Measurements from ENCODE around the gene ZNF785. TPM values are rescaled to one million over a fixed set of nuclear protein-coding genes. Genes with fewer than 3 reads are reported as not detected.
A peak's percentile ranks its signal among the peaks of the same experiment; 100 is the strongest.

ZNF785 gene
- total and polyA plus RNA-seq, 7 experiments from 2014 or later: 2.6 to 37.1 (median 15.6) TPM

- ChIA-PET POLR2A (interaction anchor here (1.7 kb wide), 1 partner anchor 25 kb away, joined by 5 read pairs; no protein-coding TSS in a partner anchor), CTCF (no interaction called here)
- no peak overlapping the region for H3K4me3 ChIP-seq (ENCODE audit: low read length)
- Mint-ChIP-seq H3K27ac (peak overlapping the region in 1 of 9 donors; percentile 41), H3K27me3 (peaks cover 0 to 30% (median 0%) of the 10 kb centered on the region in 5 donors), H3K36me3 (no peaks in the 10 kb centered on the region), H3K9me3 (no peaks in the 10 kb centered on the region), H3K4me1 (peaks cover 2 to 11% (median 3%) of the 10 kb centered on the region in 7 donors), H3K4me3 (no peak overlapping the region)
- H3K27me3 ChIP-seq (ENCODE audit: control insufficient read depth in 2 of 2, insufficient read depth in 2 of 2, low read length in 2 of 2): no peaks in the 10 kb centered on the region
- H3K36me3 ChIP-seq (ENCODE audit: control insufficient read depth in 2 of 3, insufficient read depth in 3 of 3, low read length in 3 of 3): no peaks in the 10 kb centered on the region
- no peak overlapping the region for H3K27ac ChIP-seq (ENCODE audit: low read depth, low read length)
- H3K9me3 ChIP-seq (ENCODE audit: control insufficient read depth in 2 of 3, low read length in 3 of 3): no peaks in the 10 kb centered on the region
- H3K4me1 ChIP-seq (ENCODE audit: control insufficient read depth in 2 of 2, insufficient read depth in 2 of 2, low read length in 2 of 2): no peaks in the 10 kb centered on the region
- ATAC-seq (no peak), DNase-seq (no peak)
- intact Hi-C loops (cut with micrococcal nuclease): no loop called here
Measured at GRCh38 chr16:30623536-30624283, 38.2 kb upstream of the ZNF785 start.

GRCh38 chr16:30622455-30623032, 37.0 kb upstream of the ZNF785 start:
- Mint-ChIP-seq H3K9me3 (no peaks in the 10 kb centered on the region), H3K27ac (no peak overlapping the region), H3K4me3 (no peak overlapping the region), H3K4me1 (peaks cover 0 to 12% (median 0%) of the 10 kb centered on the region in 7 donors), H3K27me3 (peaks cover 0 to 31% (median 0%) of the 10 kb centered on the region in 5 donors), H3K36me3 (no peaks in the 10 kb centered on the region)
- ATAC-seq: no peak
- no peaks in the 10 kb centered on the region for H3K9me3 ChIP-seq (ENCODE audit: control insufficient read depth in 2 of 3, low read length in 3 of 3)
- no peak for DNase-seq
- H3K36me3 ChIP-seq (ENCODE audit: control insufficient read depth in 2 of 3, insufficient read depth in 3 of 3, low read length in 3 of 3): no peaks in the 10 kb centered on the region
- no peak overlapping the region for H3K4me3 ChIP-seq (ENCODE audit: low read length)
- H3K27ac ChIP-seq (ENCODE audit: low read depth, low read length): no peak overlapping the region
- intact Hi-C loops (cut with micrococcal nuclease): no loop called here
- CTCF ChIA-PET: no interaction called here
- H3K4me1 ChIP-seq (ENCODE audit: control insufficient read depth in 2 of 2, insufficient read depth in 2 of 2, low read length in 2 of 2): no peaks in the 10 kb centered on the region
- POLR2A ChIA-PET: interaction anchor here (0.6 to 1.7 kb wide), 3 partner anchors 24 to 50 kb away, joined by 4 to 6 read pairs (median 5); no protein-coding TSS in a partner anchor
- no peaks in the 10 kb centered on the region for H3K27me3 ChIP-seq (ENCODE audit: control insufficient read depth in 2 of 2, insufficient read depth in 2 of 2, low read length in 2 of 2)

DNA sequence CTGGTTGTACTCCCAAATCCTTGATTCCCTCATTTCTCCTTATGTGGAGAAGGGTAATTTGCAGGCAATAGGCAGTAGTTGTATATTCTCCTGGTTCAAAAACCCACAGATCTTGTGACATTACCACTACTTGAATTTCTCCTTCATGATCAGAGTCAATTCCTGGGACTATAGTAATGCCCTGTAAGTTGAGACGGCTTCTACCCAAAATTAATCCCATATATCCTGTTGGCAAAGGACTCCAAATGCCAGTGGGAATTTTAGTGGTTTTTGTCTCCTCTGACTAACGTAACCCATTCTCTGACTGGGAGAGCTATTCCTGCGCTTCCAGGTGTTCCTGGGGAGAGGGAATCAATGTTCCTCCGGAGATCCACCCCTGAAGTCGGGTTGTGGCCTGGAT, 36.3 kb upstream of the ZNF785 start:
- Histone ChIP-seq H3K36me3 (ENCODE audit: control insufficient read depth in 2 of 3, insufficient read depth in 3 of 3, low read length in 3 of 3) (no peaks in the 10 kb centered on the region), H3K9me3 (ENCODE audit: control insufficient read depth in 2 of 3, low read length in 3 of 3) (no peaks in the 10 kb centered on the region), H3K27ac (ENCODE audit: low read depth, low read length) (no peak overlapping the region), H3K27me3 (ENCODE audit: control insufficient read depth in 2 of 2, insufficient read depth in 2 of 2, low read length in 2 of 2) (no peaks in the 10 kb centered on the region), H3K4me3 (ENCODE audit: low read length) (no peak overlapping the region), H3K4me1 (ENCODE audit: control insufficient read depth in 2 of 2, insufficient read depth in 2 of 2, low read length in 2 of 2) (no peaks in the 10 kb centered on the region)
- Mint-ChIP-seq H3K27me3 (peaks cover 0 to 31% (median 0%) of the 10 kb centered on the region in 5 donors), H3K9me3 (no peaks in the 10 kb centered on the region), H3K4me1 (peaks cover 0 to 12% (median 0%) of the 10 kb centered on the region in 7 donors), H3K4me3 (no peak overlapping the region), H3K36me3 (no peaks in the 10 kb centered on the region), H3K27ac (no peak overlapping the region)
- intact Hi-C loops (cut with micrococcal nuclease): no loop called here
- ATAC-seq: no peak
- CTCF ChIA-PET: interaction anchor here (0.9 to 1.0 kb wide), 2 partner anchors 13 to 32 kb away, joined by 3 read pairs; no protein-coding TSS in a partner anchor
- POLR2A ChIA-PET: interaction anchor here (1.2 to 1.7 kb wide), 2 partner anchors 23 to 51 kb away, joined by 5 to 6 read pairs; no protein-coding TSS in a partner anchor
- DNase-seq: no peak

GRCh38 chr16:30620169-30620568, 34.7 kb upstream of the ZNF785 start:
- DNase-seq (no peak), ATAC-seq (no peak)
- Histone ChIP-seq H3K4me3 (ENCODE audit: low read length) (no peak overlapping the region), H3K27ac (ENCODE audit: low read depth, low read length) (no peak overlapping the region), H3K36me3 (ENCODE audit: control insufficient read depth in 2 of 3, insufficient read depth in 3 of 3, low read length in 3 of 3) (no peaks in the 10 kb centered on the region), H3K4me1 (ENCODE audit: control insufficient read depth in 2 of 2, insufficient read depth in 2 of 2, low read length in 2 of 2) (no peaks in the 10 kb centered on the region), H3K9me3 (ENCODE audit: control insufficient read depth in 2 of 3, low read length in 3 of 3) (no peaks in the 10 kb centered on the region), H3K27me3 (ENCODE audit: control insufficient read depth in 2 of 2, insufficient read depth in 2 of 2, low read length in 2 of 2) (no peaks in the 10 kb centered on the region)
- intact Hi-C loops (cut with micrococcal nuclease): no loop called here
- ChIA-PET POLR2A (interaction anchor here (0.9 to 1.2 kb wide), 2 partner anchors 8 to 16 kb away, joined by 3 read pairs; no protein-coding TSS in a partner anchor), CTCF (interaction anchor here (0.7 kb wide), 1 partner anchor 9 kb away, joined by 3 read pairs; no protein-coding TSS in a partner anchor)
- Mint-ChIP-seq H3K36me3 (no peaks in the 10 kb centered on the region), H3K27ac (no peak overlapping the region), H3K27me3 (peaks cover 0 to 33% (median 0%) of the 10 kb centered on the region in 5 donors), H3K9me3 (no peaks in the 10 kb centered on the region), H3K4me1 (peaks cover 0 to 16% (median 0%) of the 10 kb centered on the region in 7 donors), H3K4me3 (no peak overlapping the region)

DNA sequence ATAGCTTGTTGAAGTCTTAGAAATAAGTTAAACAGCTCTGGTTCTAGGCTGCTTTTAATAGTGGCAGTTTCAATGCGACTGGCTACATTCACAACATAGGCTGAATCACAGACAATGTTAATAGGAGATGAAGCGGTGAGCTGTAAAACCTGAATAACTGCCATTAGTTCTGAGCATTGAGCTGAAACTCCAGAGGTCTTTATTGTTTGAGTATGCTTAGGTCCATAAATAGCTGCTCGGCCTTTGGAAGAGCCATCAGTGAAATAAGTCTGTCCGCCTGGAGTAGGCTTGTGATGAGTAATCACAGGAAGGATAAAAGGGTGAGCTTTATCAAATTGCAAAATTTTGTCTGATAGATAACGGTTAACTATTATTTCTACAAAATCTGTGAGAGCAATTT, 34.1 kb upstream of the ZNF785 start:
- no peak overlapping the region for H3K4me3 Mint-ChIP-seq
- Histone ChIP-seq H3K4me3 (ENCODE audit: low read length) (no peak overlapping the region), H3K4me1 (ENCODE audit: control insufficient read depth in 2 of 2, insufficient read depth in 2 of 2, low read length in 2 of 2) (no peaks in the 10 kb centered on the region), H3K36me3 (ENCODE audit: control insufficient read depth in 2 of 3, insufficient read depth in 3 of 3, low read length in 3 of 3) (no peaks in the 10 kb centered on the region), H3K27ac (ENCODE audit: low read depth, low read length) (no peak overlapping the region), H3K27me3 (ENCODE audit: control insufficient read depth in 2 of 2, insufficient read depth in 2 of 2, low read length in 2 of 2) (no peaks in the 10 kb centered on the region), H3K9me3 (ENCODE audit: control insufficient read depth in 2 of 3, low read length in 3 of 3) (no peaks in the 10 kb centered on the region)
- no peaks in the 10 kb centered on the region for H3K36me3 Mint-ChIP-seq
- DNase-seq: no peak
- peaks cover 0 to 16% (median 0%) of the 10 kb centered on the region in 7 donors for H3K4me1 Mint-ChIP-seq
- ATAC-seq: no peak
- no peak overlapping the region for H3K27ac Mint-ChIP-seq
- POLR2A ChIA-PET: interaction anchor here (0.6 to 0.9 kb wide), 2 partner anchors 15 to 152 kb away, joined by 3 to 4 read pairs; no protein-coding TSS in a partner anchor
- peaks cover 0 to 33% (median 0%) of the 10 kb centered on the region in 5 donors for H3K27me3 Mint-ChIP-seq
- intact Hi-C loops (cut with micrococcal nuclease): no loop called here
- H3K9me3 Mint-ChIP-seq: no peaks in the 10 kb centered on the region
- CTCF ChIA-PET: no interaction called here

DNA sequence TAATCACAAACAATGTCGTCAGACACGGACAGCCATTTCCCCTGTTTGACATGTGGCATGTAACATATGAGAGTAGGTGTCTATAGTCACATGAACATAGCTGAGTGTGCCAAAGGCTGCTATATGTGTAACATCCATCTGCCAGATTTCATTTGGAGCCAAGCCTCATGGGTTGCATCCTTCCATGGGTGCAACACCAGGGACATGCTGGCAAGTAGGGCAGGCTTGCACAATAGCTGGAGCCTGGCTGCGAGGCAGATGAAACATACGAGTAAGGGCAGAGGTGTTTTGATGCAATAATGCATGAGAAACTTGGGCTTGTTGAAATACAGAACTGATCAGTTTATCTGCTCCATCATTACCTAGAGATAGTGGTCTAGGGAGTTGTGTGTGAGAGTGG, 33.7 kb upstream of the ZNF785 start:
- CTCF ChIA-PET: no interaction called here
- Histone ChIP-seq H3K9me3 (ENCODE audit: control insufficient read depth in 2 of 3, low read length in 3 of 3) (no peaks in the 10 kb centered on the region), H3K4me1 (ENCODE audit: control insufficient read depth in 2 of 2, insufficient read depth in 2 of 2, low read length in 2 of 2) (no peaks in the 10 kb centered on the region), H3K36me3 (ENCODE audit: control insufficient read depth in 2 of 3, insufficient read depth in 3 of 3, low read length in 3 of 3) (no peaks in the 10 kb centered on the region), H3K4me3 (ENCODE audit: low read length) (no peak overlapping the region), H3K27ac (ENCODE audit: low read depth, low read length) (no peak overlapping the region), H3K27me3 (ENCODE audit: control insufficient read depth in 2 of 2, insufficient read depth in 2 of 2, low read length in 2 of 2) (no peaks in the 10 kb centered on the region)
- Mint-ChIP-seq H3K27ac (no peak overlapping the region), H3K4me3 (no peak overlapping the region), H3K27me3 (peaks cover 0 to 33% (median 0%) of the 10 kb centered on the region in 5 donors), H3K4me1 (peaks cover 0 to 16% (median 0%) of the 10 kb centered on the region in 7 donors), H3K36me3 (no peaks in the 10 kb centered on the region), H3K9me3 (no peaks in the 10 kb centered on the region)
- ATAC-seq (no peak), DNase-seq (no peak)
- intact Hi-C loops (cut with micrococcal nuclease): no loop called here
- POLR2A ChIA-PET: interaction anchor here (0.6 kb wide), 1 partner anchor 152 kb away, joined by 4 read pairs; no protein-coding TSS in a partner anchor
